Islet precursor cell (in vitro differentiated cells): ENCODE measurements around the gene UGT1A8.

Experiments
- DNase-seq: peaks from one replicate; pipeline ENCODE4 v3.0.0-alpha.2; 2018

The UGT1A8 gene

DNA sequence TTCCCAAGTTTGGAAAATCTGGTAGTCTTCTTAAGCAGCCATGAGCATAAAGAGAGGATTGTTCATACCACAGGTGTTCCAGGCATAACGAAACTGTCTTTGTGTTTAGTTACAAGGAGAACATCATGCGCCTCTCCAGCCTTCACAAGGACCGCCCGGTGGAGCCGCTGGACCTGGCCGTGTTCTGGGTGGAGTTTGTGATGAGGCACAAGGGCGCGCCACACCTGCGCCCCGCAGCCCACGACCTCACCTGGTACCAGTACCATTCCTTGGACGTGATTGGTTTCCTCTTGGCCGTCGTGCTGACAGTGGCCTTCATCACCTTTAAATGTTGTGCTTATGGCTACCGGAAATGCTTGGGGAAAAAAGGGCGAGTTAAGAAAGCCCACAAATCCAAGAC, 154.7 kb downstream of the UGT1A8 start:
- DNase-seq = no peak

DNA sequence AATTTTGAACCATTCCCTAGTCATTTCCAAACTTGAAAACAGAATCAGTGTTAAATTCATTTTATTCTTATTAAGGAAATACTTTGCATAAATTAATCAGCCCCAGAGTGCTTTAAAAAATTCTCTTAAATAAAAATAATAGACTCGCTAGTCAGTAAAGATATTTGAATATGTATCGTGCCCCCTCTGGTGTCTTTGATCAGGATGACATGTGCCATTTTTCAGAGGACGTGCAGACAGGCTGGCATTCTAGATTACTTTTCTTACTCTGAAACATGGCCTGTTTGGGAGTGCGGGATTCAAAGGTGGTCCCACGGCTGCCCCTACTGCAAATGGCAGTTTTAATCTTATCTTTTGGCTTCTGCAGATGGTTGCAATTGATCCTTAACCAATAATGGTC, 155.2 kb downstream of the UGT1A8 start:
- no peak for DNase-seq

DNA sequence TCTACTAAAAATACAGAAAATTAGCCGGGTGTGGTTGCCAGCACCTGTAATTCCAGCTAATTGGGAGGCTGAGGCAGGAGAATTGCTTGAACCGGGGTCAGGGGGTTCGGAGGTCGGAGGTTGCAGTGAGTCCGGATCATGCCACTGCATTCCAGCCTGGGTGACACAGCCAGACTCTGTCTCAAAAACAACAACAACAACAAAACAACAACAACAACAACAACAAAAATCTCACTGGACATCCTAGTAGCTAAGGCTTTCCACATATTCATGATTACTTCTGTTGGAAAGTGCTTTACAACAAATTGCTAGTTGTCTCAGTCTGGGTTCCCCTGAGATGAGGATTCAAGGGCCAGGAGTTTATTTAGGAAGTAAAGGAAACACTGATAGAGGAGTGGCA, 156.4 kb downstream of the UGT1A8 start:
- no peak for DNase-seq

DNA sequence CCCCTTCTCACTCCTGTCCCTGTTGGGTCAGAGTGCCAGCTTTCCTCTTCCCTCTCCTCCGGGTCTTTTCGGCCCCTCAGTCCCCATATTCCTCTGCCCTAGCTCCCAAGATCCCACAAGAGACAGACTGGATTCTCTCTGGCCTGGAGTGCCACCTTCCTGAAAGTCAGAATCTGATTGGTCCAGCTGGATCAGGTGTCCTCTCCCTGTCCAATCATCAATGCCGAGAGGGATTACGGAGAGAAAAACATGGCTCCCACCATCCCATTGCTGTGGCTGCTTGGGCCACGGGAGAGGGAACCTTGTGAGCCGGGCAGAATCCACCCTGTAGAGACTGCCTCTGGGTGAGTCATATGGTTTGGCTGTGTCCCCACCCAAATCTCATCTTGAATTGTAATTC, 158.0 kb downstream of the UGT1A8 start:
- no peak for DNase-seq

DNA sequence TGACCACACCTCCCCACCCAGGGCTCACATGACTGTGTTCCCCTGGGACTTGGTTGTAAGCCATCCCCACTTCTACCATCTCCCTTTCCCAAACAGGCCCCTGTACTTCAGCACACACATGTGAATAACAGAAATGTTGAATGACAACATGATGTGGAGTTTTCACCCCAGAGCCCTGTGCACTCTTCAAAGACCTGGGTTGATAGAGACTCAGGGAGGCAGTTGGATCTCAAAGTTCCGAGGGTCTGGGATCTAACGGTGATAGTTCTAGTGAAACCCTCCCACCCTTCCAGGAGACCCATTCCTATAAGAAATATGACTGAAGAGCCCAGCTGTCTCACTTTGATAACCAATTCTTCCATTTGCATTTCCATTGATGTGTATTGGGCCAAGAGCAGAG, 160.6 kb downstream of the UGT1A8 start, which contains the start of gene MROH2A:
TSS of gene MROH2A (plus strand) at position 301 of the 400 bp plus-strand sequence. CDS start 1,029 bp downstream, outside the sequence.
- no peak for DNase-seq

DNA sequence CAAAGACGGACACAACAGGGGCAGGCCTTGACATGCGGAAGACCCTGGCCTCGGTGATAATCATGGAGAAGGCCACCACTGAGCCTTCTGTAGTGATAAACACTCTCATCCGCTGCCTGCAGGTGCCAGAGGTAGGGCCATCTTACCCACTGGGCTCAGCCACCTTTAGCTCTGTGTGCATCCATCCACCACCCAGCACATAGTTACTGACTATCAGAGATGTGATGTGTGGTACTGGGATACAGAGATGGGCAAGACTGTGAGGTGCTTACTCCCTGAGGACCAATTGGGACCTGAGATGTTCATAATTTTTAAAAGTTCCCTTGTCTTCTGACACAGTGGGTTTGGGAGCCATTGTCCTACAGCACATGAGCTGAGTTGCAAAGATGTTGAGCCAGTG, 162.3 kb downstream of the UGT1A8 start:
- DNase-seq = no peak

DNA sequence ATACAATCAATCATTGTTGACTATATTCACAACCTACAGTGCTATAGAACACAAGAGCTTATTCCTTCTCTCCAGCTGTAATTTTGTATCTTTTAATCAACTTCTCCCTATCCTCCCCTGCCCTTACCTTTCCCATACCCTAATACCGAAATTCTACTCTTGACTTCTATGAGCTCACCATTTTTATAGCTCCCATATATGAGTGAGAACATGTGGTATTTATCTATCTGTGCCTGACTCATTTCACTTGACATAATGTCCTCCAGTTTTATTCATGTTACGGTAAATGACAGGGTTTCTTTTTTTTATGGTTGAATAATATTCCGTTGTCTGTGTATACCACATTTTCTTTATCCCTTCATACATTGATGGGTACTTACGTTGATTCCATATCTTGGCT, 163.3 kb downstream of the UGT1A8 start:
- no peak for DNase-seq

DNA sequence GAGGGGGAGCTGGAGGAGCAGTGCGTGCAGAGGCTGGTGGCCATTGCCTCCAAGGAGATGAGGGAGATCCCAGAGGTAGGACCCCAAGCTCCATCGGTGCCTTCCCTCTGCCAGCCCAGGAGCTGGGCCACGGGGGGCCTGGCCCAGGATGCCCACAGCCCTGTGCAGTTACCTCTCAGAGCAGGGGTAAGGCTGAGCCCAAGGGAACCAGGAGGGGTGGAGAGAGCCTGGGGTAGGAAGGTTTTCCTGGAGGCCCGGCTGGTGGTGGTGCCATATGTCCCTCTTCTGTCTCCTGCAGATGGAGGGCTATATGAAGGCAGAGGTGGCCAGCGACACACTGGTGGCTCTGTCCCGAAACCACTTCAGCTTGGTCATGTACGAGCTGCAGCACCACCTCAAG, 172.1 kb downstream of the UGT1A8 start:
- no peak for DNase-seq

DNA sequence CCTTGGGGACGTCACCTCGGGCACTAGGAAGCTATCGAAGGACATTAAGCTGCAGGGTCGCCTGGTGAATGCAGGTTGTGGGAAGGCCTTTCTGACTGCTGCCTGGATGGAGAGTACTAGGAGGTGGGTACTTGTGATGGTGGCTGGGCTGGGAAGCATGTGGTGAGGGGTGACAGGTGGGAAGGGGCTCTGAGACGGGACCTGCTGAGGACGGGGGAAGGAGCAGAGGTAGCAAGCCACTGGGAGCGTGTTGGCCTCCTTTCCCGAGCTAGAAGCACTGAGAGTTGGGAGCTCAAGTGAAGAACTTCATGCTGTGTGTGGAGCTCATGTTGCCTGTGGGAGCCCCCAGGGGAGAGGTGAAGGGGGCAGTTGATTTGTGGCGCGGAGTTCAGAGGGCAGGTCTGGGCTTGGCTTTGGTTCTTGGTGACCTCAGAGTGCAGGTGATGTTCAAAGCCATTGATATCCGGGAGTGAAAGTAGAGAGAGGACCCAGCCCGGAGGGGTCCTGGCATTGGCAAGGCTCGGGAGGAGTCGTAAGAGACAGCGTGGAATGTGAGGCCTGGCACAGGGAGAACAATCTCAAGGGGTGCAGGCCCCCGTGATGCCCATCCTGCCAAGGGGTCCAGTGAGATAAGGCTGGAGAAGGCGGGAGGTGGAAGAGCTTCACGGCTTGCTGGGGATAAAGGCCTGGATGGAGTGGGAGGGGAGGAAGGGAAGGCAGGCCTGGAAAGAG, 173.9 kb downstream of the UGT1A8 start:
- peak; percentile 37 for DNase-seq

DNA sequence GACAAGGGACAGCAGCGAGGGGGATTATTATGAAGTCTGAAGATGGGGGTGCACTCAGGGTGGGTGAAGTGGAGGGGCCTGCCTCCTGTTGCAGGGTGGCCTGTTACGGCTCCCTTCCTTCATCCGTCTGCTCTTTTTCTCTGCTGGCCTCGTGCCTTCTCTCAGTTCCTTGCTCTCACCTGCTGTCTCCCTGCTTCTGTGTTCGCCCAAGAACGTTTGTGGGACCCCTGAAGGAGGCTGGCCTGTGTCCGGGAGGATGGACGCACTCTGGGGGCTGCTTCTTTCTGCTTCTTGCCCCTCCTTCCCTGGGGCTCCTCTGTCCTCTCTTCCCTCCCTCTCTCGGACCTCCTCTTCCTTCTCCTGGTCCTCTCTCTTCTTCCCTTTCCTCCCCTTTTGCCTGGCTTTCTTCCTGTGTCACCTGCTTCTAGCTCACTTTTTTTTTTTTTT, 174.5 kb downstream of the UGT1A8 start:
- no peak for DNase-seq

DNA sequence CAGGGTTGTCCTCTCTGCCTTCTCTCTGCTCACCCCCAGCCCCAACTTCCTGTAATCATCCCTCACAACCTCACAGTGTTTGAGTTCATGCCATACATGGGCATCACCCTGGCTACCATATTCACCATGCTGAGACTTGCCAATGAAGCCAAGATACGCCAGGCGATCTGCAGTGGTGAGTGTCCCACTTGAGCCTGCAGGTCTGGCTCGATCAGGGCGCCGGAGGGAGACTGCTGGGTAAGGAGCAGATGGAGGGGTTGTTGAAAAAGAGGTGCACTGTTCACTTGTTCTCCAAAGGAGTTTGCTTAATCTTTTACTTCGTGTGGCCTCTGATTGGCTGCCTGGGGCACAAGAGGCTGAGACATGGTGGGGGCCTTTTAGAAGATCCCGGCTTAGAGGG, 175.3 kb downstream of the UGT1A8 start:
- DNase-seq = peak; percentile 34

DNA sequence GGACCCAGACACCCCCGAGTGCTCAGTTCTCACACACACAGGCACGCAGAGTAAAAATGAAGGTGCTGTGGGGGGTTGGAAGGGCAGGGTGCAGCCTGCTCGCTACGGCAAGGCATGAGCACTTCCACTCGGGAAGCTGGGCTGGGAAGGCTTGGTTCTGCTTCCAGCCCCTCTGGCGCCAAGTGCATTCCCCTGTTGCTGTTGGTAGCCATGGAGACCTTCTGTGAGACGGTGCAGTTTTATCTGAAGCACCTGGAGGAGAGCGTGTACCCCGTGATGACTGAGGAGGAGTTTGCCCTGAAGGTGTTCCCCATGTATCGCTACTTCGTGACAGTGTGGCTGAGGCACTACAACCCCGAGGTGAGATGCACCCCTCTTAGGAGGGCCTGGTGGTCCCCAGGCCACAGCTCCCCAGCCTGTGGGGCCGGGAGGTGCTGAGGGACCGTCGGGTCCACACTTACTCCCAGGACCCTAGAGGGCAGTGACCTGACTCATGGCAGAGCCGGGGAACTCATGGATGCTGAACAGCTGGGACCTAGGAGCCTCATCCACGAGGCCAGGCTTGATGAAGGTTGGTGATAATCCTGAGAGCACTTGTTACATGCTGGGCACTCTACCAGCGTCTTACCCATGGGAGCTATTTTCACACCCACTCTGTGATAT, 176.2 kb downstream of the UGT1A8 start:
- DNase-seq = peak; percentile 29

DNA sequence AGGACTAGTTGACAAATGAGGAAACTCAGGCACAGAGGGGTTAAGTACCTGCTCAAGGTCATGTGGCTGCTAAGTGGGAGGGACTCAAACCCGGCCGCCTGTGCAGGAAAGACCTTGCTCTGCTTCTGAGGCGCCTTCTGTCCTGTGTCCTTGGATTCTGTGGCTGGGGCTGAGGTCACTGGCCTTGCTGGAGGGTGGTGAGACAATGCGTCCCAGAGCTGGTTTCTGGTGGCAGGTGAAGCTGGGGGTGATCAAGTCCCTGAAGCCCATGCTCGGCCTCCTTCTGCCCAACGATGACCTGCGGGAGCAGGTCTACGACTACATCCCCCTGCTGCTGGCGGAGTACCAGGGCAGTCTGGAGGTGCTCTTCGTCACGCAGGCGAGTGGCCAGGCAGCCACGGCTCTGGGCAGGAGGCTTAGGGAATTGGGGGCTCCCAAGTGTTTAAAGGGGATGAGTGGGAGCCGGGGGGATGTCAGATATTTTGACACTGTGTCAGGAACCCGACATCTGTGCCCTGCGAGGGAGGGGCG, 176.8 kb downstream of the UGT1A8 start:
- DNase-seq = peak; percentile 35

DNA sequence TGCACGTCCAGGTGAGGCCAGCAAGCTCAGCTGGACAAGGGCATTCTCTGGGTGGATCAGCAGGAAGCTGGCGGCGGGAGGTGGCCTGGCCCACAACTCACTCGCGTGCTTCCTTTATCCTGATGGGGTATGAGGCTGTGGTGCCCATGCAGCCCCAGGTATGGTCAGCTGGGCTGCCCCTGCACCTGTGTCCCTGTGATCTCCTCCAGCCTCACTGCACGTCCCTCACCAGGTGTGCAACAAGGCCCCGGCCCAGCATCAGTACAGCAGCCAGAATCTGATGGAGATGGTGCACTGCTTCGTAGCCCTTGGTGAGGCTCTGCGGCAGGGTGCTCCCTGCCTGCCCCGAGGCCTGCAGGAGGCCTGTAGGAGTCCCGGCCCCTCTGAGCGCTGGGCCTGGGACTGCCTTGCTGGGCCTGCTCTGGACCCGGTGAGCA, 178.3 kb downstream of the UGT1A8 start:
- DNase-seq = peak; percentile 45

DNA sequence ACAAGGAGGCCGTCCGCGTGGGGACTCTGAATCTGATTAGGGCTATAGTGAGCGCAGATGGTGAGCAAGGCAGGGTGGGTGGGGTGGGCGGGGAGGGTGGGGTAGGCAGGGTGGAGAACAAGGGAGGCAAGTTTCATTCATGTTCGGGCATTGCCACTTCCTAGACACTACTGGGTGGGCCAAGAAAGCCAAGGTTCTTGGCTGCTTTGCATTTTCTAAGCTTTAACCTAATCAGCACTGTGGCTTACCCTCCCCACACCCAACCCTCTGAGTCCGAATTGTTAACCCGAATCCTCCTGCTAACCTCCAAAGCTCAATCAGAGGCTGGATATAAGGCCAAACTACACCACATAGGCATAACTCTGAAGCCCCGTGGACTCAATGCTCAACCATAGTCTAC, 178.8 kb downstream of the UGT1A8 start:
- no peak for DNase-seq

DNA sequence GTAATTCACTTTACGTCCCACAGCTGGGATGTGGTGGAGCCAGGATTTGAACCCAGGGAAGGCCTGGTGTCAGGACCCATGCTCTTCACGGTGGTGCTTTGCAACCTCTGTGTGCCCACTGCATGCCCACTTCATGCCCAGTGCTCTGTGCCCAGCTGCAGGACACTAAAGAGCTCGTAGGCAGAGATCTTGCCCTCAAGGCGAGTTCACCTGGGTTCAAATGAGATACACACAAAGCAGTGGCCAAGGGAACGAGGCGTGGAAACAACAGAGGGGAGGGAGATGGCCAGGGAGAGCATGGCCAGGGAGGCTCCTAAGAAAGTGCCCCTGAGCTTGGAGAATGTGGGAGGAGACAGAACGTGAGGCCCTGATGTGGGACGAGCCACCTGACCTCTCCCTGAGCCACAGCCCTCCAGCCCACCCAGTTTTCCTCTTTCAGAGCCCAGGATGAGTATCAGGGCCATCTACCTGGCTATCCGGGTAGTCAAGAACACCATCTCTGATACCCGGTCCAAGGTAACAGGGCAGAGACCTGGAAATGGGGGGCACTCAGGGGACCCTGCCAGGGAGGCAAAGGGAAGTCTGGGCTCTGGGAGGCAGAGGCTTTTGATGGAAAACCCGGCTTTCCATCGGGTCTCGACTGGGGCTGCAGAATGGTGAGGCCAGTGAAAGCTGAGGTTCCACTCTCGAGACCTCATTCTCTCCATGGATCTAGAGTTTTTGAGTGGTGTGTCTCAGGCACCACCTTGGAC, 181.1 kb downstream of the UGT1A8 start:
- peak; percentile 40 for DNase-seq

DNA sequence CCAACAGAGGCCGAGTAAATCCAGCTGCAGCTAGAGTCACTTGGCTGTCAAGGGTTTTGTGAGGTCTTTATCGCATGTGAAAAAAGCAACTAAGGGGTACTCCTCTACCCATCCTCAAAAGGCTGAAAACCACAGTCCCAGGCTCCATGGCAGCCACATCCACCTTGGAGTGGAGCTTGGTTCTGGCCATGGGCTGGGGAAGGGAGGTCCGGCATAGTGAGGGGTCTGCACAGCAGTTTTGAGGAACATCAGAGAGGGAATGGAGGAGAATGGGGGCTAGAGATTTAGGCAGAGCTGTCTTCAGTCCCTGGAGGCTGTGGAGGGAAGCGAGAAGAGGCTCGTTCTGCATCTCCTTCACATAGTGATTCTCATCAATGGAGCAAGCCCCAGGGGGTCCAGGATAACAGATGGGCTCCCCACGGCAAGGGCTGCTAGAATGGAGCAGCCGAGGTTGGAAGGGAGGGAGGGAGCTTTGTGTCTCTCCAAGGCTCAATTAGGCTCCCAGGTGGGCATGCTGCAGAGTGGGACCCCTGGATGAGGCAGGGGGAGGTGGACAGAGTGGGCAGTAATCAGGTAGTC, 181.7 kb downstream of the UGT1A8 start:
- DNase-seq = no peak

DNA sequence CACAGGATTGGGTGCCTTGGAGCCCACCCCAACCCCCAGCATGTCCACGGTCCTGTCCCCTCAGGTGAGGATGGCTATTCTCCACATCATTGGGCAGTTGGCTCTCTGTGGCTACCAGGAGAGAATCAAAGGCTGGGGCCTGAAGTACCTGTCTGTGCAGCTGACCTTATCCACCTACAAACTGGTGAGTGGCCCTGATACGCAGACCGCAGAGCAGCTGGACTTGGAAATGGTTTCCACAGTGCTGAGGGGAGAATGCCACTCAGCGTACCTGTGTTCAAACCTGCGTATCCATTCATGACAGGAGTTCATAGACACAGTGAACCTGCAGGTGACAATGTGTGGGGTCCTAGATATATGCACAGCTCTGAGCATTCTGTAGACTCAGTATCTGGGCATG, 182.3 kb downstream of the UGT1A8 start:
- peak; percentile 40 for DNase-seq

DNA sequence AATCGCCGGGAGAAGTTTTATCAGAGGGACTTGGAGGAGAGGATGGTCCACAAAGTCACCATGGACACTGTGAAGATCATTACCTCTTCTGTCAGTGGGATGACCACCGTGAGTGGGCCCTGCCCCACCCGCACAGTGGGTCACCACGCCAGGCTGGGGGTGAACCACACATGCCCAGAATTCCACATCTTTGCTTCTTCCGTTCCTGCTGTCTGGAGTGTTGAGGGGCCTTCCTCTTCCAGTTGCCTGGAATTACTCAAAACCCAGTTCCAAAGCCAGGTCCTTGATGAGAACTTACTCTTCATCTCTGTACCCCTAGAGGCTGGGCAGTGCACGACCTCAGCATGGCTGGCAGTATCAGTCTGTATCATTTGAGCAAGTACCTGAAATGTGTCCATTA, 182.8 kb downstream of the UGT1A8 start:
- DNase-seq = no peak

DNA sequence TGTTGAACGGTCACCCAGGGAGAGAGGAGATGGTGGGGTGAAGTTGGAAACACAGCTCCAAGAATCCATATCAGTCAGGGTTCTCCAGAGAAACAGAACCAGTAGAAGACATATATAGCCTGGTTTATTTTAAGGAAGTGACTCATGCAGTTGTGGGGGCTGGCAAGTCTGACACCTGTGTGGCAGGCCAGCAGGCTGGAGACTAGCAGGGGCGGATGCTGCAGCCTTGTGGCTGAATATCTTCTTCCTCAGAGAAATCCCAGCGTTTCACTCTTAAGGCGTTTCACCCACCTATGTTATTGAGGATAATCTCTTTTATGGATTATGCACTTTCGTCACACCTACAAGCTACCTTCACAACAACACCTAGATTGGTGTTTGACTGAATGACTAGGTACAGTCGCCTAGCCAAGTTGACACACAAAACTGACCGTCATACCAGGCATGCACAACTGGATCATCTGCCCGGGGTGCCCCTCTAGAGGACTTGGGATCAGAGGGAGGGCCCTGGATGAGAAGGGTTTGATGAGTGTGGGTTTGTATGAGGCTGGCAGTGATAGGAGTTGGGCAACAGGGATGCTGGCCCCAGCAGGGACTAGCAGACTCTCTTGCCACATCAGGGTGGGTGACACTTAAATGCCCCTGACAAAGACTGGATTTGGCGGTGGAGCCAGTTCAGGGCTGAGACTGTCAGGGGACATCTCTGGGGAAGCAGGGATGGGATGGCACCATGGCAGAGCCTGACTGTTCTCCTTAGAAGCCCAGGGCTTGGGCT, 184.1 kb downstream of the UGT1A8 start:
- peak; percentile 44 for DNase-seq

DNA sequence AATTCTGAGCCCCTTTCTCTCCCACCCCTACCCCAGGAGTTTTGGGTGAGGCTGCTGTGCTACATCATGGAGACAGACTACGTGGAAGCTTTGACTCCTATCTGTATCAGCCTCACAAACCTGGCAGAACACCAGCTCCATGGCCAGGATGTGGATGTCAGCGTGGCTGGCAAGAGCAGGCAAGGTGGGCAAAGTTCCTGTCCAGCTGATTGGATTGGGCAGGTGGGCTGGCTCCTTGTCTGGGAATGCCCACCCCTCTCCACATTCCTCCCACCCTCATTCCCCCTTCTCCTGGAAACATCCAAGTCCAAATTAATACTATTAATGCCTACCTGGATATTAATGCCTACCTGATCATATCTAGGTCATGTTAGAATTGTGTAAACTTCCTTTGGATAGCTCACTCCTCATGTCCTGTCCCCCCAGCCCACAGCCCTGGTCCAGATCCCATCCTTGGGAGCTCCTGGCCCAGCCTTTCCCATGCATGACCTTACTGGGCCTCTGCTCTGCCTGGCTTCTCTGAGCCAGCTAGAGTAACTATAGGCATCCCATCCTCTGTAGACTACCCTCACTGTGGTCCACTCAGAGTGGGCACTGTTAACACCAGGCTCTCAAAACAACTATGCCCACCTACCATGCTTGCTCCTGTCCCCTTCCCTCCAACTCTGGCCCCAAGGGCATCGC, 184.8 kb downstream of the UGT1A8 start:
- peak; percentile 38 for DNase-seq
